Aorta (tissue), 5 donors: ENCODE measurements around the gene DOK7. TPM values are rescaled to one million over a fixed set of nuclear protein-coding genes. Genes with fewer than 3 reads are reported as not detected.

Experiments used
- ATAC-seq: fragments of 200-7000 bp; cut with Tn5 transposase; one replicate; pipeline ENCODE4 v1.9.1; 2022; ENCODE audit warnings: moderate library complexity; ENCODE audit not compliant: low FRiP score
- DNase-seq, 2 donors: peaks; one replicate each; pipeline ENCODE4 v3.0.0-alpha.2; 2020
- H3K27ac ChIP-seq, 2 donors: one replicate each; pipeline ENCODE4 v1.5.1; 2013; ENCODE audit warnings: low read length in 2 of 2, mild to moderate bottlenecking in 2 of 2, moderate library complexity in 2 of 2, control low read depth in 1 of 2, inconsistent platforms in 1 of 2, low read depth in 1 of 2
- H3K27me3 ChIP-seq, 2 donors: one replicate each; pipeline ENCODE4 v1.6.1; 2013; ENCODE audit warnings: control low read depth in 1 of 2, low read length in 1 of 2, mild to moderate bottlenecking in 1 of 2, moderate library complexity in 1 of 2; ENCODE audit not compliant: insufficient read depth in 2 of 2, control insufficient read depth in 1 of 2
- H3K36me3 ChIP-seq, 2 donors: one replicate each; pipeline ENCODE4 v1.6.1; 2013; ENCODE audit warnings: control low read depth in 1 of 2, low read length in 1 of 2, mild to moderate bottlenecking in 1 of 2; ENCODE audit not compliant: insufficient read depth in 2 of 2, control insufficient read depth in 1 of 2
- H3K4me1 ChIP-seq, 2 donors: one replicate each; pipeline ENCODE4 v1.6.1; 2013; ENCODE audit warnings: low read length in 2 of 2, control low read depth in 1 of 2, mild to moderate bottlenecking in 1 of 2, moderate library complexity in 1 of 2; ENCODE audit not compliant: insufficient read depth in 2 of 2, control insufficient read depth in 1 of 2
- H3K4me3 ChIP-seq, 2 donors: one replicate each; pipeline ENCODE4 v1.5.1; 2013; ENCODE audit warnings: low read length in 2 of 2, control low read depth in 1 of 2, mild to moderate bottlenecking in 1 of 2
- H3K9me3 ChIP-seq: one replicate; pipeline ENCODE4 v1.6.1; 2013; ENCODE audit warnings: mild to moderate bottlenecking, low read length; ENCODE audit not compliant: control insufficient read depth
- WGBS, 2 donors: extraction: QIAGEN DNeasy Blood & Tissue Kit; methylation state at CpG; one replicate each; pipeline ENCODE4 v1.1.7; 2013; 5-methylcytosine and 5-hydroxymethylcytosine counted together
- intact Hi-C, 2 donors: fragments of 100-400 bp; cut with DNase I; formaldehyde crosslinking; loops; one replicate each; pipeline versions ENCODE4 v1.14.2 to v1.15.0; 2022
- polyA plus RNA-seq, 2 donors: library from polyadenylated mRNA; stranded (reverse); fragments of 200-250 nt; gene quantifications; one replicate each; pipeline ENCODE4 v1.2.3, GENCODE V29; 2013
- total RNA-seq, 2 donors: library from RNA; stranded (reverse); fragmentation: NEBNext Ultra II Directional; extraction: Animal tissue kit (Norgen Biotek cat#: 25700); gene quantifications; one replicate each; pipeline ENCODE4 v1.2.1, GENCODE V29; 2021
- donor health status: healthy with polysubstance abuse.
- donor health status: Bipolar disorder and iron deficiency.
- donor health status: DM: no; HTN: no; CAD: no.
- donor health status: DM: no; HTN: no; CAD: no.
- donor health status: DM: yes; HTN: yes; CAD: no.

The DOK7 gene
- total and polyA plus RNA-seq, 4 donors: 3.3 to 9.1 (median 4.7) TPM

DNA sequence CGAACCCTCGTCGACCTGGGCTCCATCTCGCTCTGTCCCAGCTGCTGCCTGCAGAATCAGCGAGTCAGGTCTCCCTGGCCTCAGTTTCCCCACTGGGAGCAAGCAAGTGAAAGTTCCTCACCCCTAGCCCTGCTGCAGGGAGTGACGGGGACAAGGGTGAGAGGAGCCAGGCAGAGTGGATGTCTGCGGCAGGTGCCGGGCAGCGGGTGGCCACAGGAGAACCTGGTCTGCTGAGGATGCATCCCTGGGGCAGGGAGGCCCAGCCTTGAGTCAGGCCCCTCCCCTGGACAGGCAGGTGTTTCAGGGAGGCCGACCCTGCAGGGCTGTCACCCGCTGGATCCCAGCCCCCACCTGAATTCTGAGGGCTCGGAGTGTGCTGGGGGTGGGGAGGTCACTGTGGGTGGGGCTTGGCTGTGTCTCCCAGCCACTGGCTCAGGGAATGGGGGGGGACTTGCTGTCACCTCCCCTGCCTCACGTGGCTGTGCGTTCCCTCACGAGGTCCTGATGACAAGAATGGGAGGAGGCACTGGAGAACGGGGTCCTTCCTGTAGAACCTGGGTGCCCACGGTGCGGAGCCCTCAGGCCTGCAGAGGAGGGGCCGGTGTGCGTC, 35.9 kb downstream of the DOK7 start:
- Histone ChIP-seq H3K4me3 (no peak overlapping the region), H3K27ac (no peak overlapping the region), H3K36me3 (no peaks in the 10 kb centered on the region), H3K27me3 (no peaks in the 10 kb centered on the region), H3K4me1 (no peaks in the 10 kb centered on the region), H3K9me3 (no peaks in the 10 kb centered on the region)
- no peak for ATAC-seq
- no peak for DNase-seq
- WGBS, 2 donors: 88 to 93% methylated on average over 18 to 20 of the region's 20 CpGs
- intact Hi-C loops: no loop called here

GRCh38 chr4:3499710-3500109, 36.6 kb downstream of the DOK7 start:
- H3K4me3 ChIP-seq: no peak overlapping the region
- intact Hi-C loops: no loop called here
- ATAC-seq (no peak), DNase-seq (no peak)
- no peak overlapping the region for H3K27ac ChIP-seq
- 88 to 95% methylated on average over 11 to 12 of the region's 12 CpGs for WGBS, 2 donors
- H3K9me3 ChIP-seq: no peaks in the 10 kb centered on the region
- no peaks in the 10 kb centered on the region for H3K4me1 ChIP-seq
- H3K36me3 ChIP-seq: no peaks in the 10 kb centered on the region
- H3K27me3 ChIP-seq: no peaks in the 10 kb centered on the region

DNA sequence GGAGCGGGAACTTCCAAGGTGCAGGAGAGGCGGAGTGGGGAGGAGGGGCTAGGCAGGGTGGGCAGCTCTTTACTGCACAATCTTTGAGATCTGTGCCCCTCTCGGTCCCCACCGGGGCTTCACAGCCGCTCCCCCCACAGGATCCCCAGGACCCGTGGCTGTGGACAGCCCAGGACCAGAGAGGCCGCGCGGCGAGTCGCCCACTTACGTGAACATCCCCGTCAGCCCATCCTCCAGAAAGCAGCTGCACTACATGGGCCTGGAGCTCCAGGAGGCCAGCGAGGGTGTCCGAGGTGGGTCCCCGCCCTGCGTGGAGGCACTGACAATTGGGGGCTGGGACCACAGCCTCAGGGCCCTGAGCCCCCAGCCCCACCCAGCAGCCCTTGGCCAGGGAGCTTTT, 37.0 kb downstream of the DOK7 start:
- intact Hi-C loops: no loop called here
- no peak for DNase-seq
- no peak for ATAC-seq
- Histone ChIP-seq H3K4me3 (no peak overlapping the region), H3K9me3 (no peaks in the 10 kb centered on the region), H3K36me3 (no peaks in the 10 kb centered on the region), H3K27ac (no peak overlapping the region), H3K27me3 (no peaks in the 10 kb centered on the region), H3K4me1 (no peaks in the 10 kb centered on the region)
- WGBS, 2 donors: 93 to 97% methylated on average over 12 to 17 of the region's 17 CpGs

DNA sequence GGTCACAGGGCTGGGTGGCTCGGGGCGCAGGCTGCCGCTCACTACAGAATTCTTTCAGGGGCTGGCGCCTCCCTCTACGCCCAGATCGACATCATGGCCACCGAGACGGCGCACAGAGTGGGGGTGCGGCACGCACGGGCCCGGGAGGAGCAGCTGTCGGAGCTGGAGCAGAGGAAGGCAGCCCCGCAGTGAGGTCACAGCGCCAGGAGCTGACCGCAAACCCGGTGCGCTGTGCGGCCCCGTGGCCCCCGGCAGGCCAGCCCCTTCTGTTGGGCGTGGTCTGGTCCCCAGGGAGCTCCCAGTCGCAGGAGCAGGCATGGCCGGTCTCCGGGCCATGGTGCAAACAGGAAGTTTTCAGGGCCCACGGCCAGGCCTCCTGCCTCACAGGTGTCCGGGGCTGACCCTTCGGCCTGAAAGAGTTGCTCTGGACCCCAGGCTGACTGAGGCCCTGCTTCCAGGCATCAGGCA, 37.6 kb downstream of the DOK7 start:
- H3K4me3 ChIP-seq: no peak overlapping the region
- no peak overlapping the region for H3K27ac ChIP-seq
- H3K27me3 ChIP-seq: no peaks in the 10 kb centered on the region
- intact Hi-C loops: no loop called here
- H3K4me1 ChIP-seq: no peaks in the 10 kb centered on the region
- H3K36me3 ChIP-seq: no peaks in the 10 kb centered on the region
- no peak for DNase-seq
- 91 to 94% methylated on average over 27 to 29 of the region's 29 CpGs for WGBS, 2 donors
- no peaks in the 10 kb centered on the region for H3K9me3 ChIP-seq
- ATAC-seq: no peak

DNA sequence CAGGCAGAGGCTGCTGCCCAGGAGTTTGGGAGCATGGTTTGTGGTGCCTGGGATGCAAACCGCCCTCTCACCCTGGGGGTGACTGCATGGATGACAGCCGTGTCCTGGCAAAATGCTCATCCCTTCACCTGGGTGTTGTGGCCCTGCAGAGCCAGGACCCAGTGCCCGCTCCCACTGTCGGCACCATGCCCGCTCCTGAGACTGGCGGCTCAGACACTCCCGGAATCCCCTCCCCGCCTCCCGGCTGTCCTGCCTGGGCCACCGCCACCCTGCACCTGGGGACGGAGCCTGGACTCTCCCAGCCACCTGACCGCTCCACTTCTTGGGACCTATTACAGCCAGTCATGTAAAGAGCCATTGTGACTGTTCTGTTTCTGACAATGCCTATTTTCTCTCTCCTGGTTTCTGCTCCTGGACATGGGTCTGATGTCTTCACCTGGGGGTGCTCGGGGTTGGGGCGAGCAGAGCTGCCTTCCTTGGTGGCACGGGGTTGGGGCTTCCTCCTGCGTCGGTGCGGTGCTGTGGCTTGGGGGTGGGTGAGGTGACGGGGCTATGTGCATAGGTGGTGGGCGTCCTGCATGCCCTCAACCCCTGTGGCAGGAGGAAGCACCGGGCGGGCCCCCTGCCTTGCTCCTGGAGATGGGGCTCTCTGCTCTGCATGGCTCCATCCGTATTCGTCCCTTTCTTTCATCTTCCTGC, 38.2 kb downstream of the DOK7 start:
- DNase-seq: no peak
- H3K4me1 ChIP-seq: no peaks in the 10 kb centered on the region
- H3K36me3 ChIP-seq: no peaks in the 10 kb centered on the region
- no peak overlapping the region for H3K27ac ChIP-seq
- no peak for ATAC-seq
- no peaks in the 10 kb centered on the region for H3K27me3 ChIP-seq
- no peaks in the 10 kb centered on the region for H3K9me3 ChIP-seq
- 86 to 90% methylated on average over 24 of the region's 24 CpGs for WGBS, 2 donors
- no peak overlapping the region for H3K4me3 ChIP-seq
- intact Hi-C loops: no loop called here

- no peaks in the 10 kb centered on the region for H3K9me3 ChIP-seq
- DNase-seq: no peak
- intact Hi-C loops: no loop called here
- no peaks in the 10 kb centered on the region for H3K27me3 ChIP-seq
- H3K36me3 ChIP-seq: no peaks in the 10 kb centered on the region
- ATAC-seq: no peak
- no peaks in the 10 kb centered on the region for H3K4me1 ChIP-seq
- 88 to 89% methylated on average over 19 of the region's 19 CpGs for WGBS, 2 donors
- no peak overlapping the region for H3K4me3 ChIP-seq
- no peak overlapping the region for H3K27ac ChIP-seq
These were observed 38.8 kb downstream of the DOK7 start for GRCh38 chr4:3501825-3502425.

DNA sequence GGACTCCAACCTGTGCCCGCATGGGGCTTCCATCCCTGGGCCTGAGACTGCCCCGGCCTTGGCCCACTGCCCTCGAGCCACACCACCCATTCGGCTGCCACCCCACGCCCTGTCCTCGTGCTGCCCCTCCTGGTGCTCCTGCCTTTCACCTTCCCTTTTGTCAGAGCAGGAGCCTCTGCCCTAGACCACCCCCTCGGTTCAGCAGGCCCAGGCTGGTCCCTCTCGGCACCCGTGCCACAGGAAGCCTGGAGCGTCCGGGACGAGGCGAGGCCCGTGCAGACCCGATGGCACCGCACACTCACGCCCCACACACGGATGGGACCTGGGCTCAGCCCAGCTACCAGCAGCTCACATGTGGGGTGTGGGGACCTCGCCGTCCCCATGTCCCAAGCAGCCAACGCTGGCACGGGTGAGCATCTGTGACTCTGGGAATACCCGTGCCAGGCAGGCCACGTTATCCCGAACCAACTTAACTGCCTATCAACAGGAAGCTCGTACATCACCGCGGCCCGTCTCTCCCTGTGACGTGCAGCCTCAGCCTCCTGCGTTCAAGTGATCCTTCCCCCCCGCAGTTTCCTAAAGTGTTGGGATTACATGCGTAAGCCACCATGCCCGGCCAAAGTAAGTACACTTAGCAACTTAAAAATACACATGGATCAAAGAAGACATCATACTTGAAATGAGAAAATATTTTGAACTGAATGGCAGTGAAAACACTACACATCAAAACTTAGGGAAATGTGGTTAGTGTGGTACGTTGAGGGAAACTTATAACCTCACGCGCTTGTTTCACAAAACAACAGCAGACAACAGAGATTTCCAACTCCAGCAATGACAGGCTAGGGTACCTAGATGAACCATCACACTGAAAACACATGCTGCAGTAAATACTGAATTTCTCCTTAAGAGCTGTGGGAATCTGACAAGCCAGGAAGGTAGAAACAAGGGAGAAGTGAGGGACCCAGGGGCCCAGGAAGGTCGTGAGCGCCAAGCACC, 40.1 kb downstream of the DOK7 start:
- Histone ChIP-seq H3K27ac (no peak overlapping the region), H3K27me3 (no peaks in the 10 kb centered on the region), H3K9me3 (no peaks in the 10 kb centered on the region), H3K4me3 (no peak overlapping the region), H3K36me3 (no peaks in the 10 kb centered on the region), H3K4me1 (no peaks in the 10 kb centered on the region)
- no peak for DNase-seq
- 85 to 93% methylated on average over 39 of the region's 39 CpGs for WGBS, 2 donors
- no peak for ATAC-seq
- intact Hi-C loops: no loop called here

- WGBS, 2 donors: 90 to 96% methylated on average over 16 of the region's 16 CpGs
- H3K4me3 ChIP-seq: no peak overlapping the region
- H3K4me1 ChIP-seq: no peaks in the 10 kb centered on the region
- intact Hi-C loops: no loop called here
- H3K36me3 ChIP-seq: peaks cover 0 to 6% of the 10 kb centered on the region in 2 donors
- H3K27me3 ChIP-seq: no peaks in the 10 kb centered on the region
- DNase-seq: no peak
- H3K27ac ChIP-seq: no peak overlapping the region
- H3K9me3 ChIP-seq: no peaks in the 10 kb centered on the region
- no peak for ATAC-seq
These were observed 42.1 kb downstream of the DOK7 start for GRCh38 chr4:3505231-3505630.
